ENCODE measurements around the gene PRICKLE2.

DNA sequence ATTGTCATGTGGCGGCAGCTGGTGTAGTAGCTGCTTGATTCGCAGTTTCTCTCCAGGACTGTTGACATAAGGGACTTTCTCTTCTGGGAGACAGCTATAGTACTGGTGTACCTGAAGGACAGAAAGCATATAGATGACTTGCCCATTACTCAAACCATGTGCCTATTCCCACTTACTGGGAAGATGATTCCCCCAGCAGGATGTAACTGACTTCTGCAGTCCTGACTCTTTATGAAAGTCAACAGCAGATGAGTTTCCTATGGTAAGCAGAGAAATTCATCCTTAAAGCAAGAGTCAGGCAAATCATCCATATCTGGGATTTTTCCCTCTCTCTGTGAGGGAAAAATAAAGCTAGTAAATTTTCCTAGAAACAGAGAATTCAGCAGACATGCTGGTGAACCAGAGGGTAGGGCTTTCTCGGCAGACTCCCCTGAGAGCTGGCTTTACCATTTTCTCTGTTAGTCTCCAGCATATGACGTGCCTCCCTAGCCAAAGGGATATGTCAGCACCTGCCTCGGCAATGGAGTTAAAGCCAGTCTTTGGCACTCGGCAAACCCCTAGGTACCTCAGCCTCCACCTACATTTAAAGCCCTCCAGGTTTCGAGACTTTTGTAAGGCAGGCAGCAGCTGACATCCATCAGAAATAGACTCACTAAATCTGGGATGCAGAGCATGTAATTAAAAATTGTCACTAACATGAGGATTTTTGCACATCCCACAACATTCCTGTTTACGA, 62.1 kb downstream of the PRICKLE2 start:
- TF ChIP-seq POLR2A (IDR thresholded peaks at IDR 0.05), result no peak
- TF ChIP-seq, protein P1, sequence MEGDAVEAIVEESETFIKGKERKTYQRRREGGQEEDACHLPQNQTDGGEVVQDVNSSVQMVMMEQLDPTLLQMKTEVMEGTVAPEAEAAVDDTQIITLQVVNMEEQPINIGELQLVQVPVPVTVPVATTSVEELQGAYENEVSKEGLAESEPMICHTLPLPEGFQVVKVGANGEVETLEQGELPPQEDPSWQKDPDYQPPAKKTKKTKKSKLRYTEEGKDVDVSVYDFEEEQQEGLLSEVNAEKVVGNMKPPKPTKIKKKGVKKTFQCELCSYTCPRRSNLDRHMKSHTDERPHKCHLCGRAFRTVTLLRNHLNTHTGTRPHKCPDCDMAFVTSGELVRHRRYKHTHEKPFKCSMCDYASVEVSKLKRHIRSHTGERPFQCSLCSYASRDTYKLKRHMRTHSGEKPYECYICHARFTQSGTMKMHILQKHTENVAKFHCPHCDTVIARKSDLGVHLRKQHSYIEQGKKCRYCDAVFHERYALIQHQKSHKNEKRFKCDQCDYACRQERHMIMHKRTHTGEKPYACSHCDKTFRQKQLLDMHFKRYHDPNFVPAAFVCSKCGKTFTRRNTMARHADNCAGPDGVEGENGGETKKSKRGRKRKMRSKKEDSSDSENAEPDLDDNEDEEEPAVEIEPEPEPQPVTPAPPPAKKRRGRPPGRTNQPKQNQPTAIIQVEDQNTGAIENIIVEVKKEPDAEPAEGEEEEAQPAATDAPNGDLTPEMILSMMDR (IDR thresholded peaks at IDR 0.05), result no peak

Measured in body of pancreas (tissue), 4 donors.